GM18867 (cell line): ENCODE measurements around the gene IRAK1.

Experiments used
- ATAC-seq: cut with Tn5 transposase; IDR thresholded peaks from one replicate; pipeline ENCODE4 v1.9.1; 2021; ENCODE audit warnings: mild to moderate bottlenecking, moderate library complexity; ENCODE audit not compliant: unreplicated experiment

The IRAK1 gene

GRCh38 chrX:154019633-154020528 is at the start of gene IRAK1:
Gene IRAK1 (minus strand): TSS chrX:154019902. CDS start chrX:154019812, 90 bp downstream.
- ATAC-seq: peak; percentile 57

GRCh38 chrX:154068560-154068959 is 48.9 kb upstream of the IRAK1 start:
- no peak for ATAC-seq

- ATAC-seq: no peak
These were observed 45.1 kb upstream of the IRAK1 start for GRCh38 chrX:154064637-154065435.

- no peak for ATAC-seq
These were observed 43.5 kb upstream of the IRAK1 start for GRCh38 chrX:154063234-154063633.

- no peak for ATAC-seq
These were observed 42.1 kb upstream of the IRAK1 start for GRCh38 chrX:154061801-154062200.

- ATAC-seq: no peak
These were observed 40.1 kb upstream of the IRAK1 start for GRCh38 chrX:154059729-154060245.

- no peak for ATAC-seq
These were observed 39.5 kb upstream of the IRAK1 start for GRCh38 chrX:154059231-154059630.

- ATAC-seq: no peak
These were observed 38.7 kb upstream of the IRAK1 start for GRCh38 chrX:154058214-154058997.

GRCh38 chrX:154057791-154058190 is 38.1 kb upstream of the IRAK1 start:
- ATAC-seq: no peak

GRCh38 chrX:154056770-154057241 is 37.1 kb upstream of the IRAK1 start:
- no peak for ATAC-seq

GRCh38 chrX:154051201-154051810 is 31.6 kb upstream of the IRAK1 start:
- peak; percentile 59 for ATAC-seq

GRCh38 chrX:154050113-154050495 is 30.4 kb upstream of the IRAK1 start:
- ATAC-seq: no peak

- ATAC-seq: no peak
These were observed 29.8 kb upstream of the IRAK1 start for GRCh38 chrX:154049209-154050112.

- no peak for ATAC-seq
These were observed 28.7 kb upstream of the IRAK1 start for GRCh38 chrX:154048398-154048797.

GRCh38 chrX:154046940-154047610 is 27.4 kb upstream of the IRAK1 start:
- ATAC-seq: no peak

- no peak for ATAC-seq
These were observed 26.5 kb upstream of the IRAK1 start for GRCh38 chrX:154046031-154046781.

- no peak for ATAC-seq
These were observed 24.4 kb upstream of the IRAK1 start for GRCh38 chrX:154044091-154044490.
